ENCODE results near the gene MLXIPL. TPM values are rescaled to one million over a fixed set of nuclear protein-coding genes. Genes with fewer than 3 reads are reported as not detected.
"Not testable (repeated sequence)": the region's sequence is repeated elsewhere in the genome, so short reads cannot be mapped to it uniquely, and the experiment has no call there.

Gene MLXIPL
- total RNA-seq, 2 experiments from 2014 or later, result not detected

DNA sequence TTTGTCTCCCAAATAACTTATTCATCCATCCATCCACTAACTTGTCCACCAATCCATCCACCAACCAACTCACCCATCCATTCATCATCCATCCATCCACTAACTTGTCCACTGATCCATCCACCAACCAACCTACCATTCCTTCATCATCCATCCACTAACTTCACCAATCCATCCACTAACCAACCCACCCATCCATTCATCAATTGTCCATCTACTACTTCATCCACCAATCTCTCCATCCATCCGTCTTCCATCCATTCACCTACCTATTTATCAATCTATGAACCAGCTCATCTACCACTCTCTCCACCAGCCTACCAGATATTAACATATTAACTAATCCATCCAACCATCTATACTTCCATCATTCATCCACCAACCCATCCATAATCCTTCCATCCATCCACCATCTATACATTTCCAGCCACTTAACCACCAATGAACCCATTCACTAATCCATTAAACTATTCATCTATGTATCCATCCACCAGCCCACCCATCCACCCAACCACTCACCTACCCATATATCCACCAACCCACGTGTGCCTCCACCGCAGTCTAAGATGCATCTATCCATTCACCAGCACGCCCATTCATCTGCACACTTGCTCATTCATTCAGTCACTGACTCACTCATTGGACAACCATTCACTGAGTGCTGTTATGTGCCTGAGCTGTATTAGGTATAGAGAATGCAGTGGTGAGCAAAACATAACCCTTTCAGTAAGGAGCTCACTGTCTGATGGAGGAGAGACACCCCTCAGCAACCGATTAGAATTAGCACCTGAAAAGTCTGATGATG is 26.1 kb downstream of the MLXIPL start:
- DNase-seq (no peak), ATAC-seq (no peak)
- H3K27me3 Mint-ChIP-seq, result peaks cover 5% of the 10 kb centered on the region
- CTCF ChIA-PET, result interaction anchor here (1.3 kb wide), 1 partner anchor 127 kb away, joined by 4 read pairs; no protein-coding TSS in a partner anchor
- no peak overlapping the region for H3K27ac Mint-ChIP-seq
- H3K4me3 Mint-ChIP-seq, result no peak overlapping the region
- H3K4me1 Mint-ChIP-seq, result no peaks in the 10 kb centered on the region
- H3K36me3 Mint-ChIP-seq, result no peaks in the 10 kb centered on the region
- H3K9me3 Mint-ChIP-seq (ENCODE audit: low read depth), result no peaks in the 10 kb centered on the region

DNA sequence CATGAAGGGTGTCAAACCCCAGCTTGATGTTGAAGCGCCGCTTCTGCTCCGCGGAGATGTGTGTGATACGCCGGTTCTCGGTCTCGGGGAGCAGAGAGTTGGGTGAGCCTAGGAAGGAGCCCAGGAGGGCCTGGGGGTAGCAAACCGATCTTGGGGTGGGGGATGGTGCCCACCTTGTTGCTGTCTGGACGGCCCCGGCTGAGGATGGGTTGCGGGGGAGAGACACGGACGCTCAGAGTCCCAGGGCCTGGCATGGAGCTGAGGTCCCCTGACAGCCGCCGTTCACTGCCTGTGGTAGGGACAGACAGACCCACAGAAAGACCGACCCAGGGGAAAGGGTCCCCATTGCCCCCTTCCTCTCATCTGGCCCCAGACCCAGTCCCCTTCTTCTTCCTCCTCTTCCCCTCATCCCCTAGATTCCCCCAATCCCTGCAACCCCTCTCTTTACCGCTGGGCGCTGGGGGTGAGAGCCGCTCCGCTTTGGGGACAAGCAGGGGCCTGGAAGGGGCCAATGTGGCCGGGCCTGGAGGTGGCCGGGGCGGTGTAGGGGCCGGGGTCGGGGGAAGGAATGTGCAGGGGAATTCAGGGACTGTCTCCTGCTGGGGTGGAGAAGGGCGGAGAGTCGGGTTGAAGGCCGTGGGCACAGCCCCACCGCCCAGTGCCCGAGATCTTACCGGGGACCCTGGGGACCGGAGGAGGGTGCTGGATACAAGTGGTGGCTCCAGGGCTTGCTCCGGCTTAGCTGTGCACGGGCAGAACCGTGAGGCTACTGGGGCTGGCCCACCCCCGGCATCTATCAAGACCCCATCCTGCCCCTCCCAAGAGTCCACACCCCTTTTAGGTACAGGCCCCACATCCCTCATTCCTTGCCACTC is 27.9 kb downstream of the MLXIPL start:
- CTCF ChIA-PET, result interaction anchor here (2.5 kb wide), 1 partner anchor 11 kb away, joined by 12 read pairs; no protein-coding TSS in a partner anchor
- Mint-ChIP-seq H3K9me3 (ENCODE audit: low read depth) (no peaks in the 10 kb centered on the region), H3K4me1 (no peaks in the 10 kb centered on the region), H3K27me3 (peaks cover 5% of the 10 kb centered on the region), H3K36me3 (no peaks in the 10 kb centered on the region), H3K27ac (no peak overlapping the region), H3K4me3 (no peak overlapping the region)
- DNase-seq (no peak), ATAC-seq (no peak)

DNA sequence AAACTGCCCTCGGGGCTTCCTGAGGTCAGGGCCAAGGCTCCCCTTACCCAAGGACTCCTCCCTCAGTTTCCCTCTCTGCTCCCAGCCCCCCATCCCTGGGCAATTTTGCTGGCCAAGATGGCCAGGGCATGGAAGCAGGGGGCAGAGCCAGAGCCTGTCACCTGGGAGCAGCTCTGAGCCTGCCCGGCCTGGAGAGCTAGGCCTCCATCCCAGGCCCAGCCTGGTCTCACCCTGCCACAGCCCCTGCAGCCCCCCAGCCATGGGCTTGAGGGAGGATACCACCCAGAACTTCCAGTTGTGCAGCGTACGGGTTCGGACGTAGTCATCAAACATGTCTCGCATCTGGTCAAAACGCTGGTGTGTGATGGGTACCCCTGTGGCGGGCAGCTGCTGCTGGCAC is 29.0 kb downstream of the MLXIPL start:
- peaks cover 5% of the 10 kb centered on the region for H3K27me3 Mint-ChIP-seq
- DNase-seq, result no peak
- H3K9me3 Mint-ChIP-seq (ENCODE audit: low read depth), result no peaks in the 10 kb centered on the region
- H3K36me3 Mint-ChIP-seq, result no peaks in the 10 kb centered on the region
- no peak overlapping the region for H3K4me3 Mint-ChIP-seq
- CTCF ChIA-PET, result interaction anchor here (0.7 to 2.5 kb wide), 2 partner anchors 10 to 12 kb away, joined by 3 to 12 read pairs; no protein-coding TSS in a partner anchor
- no peaks in the 10 kb centered on the region for H3K4me1 Mint-ChIP-seq
- no peak overlapping the region for H3K27ac Mint-ChIP-seq
- ATAC-seq, result no peak

DNA sequence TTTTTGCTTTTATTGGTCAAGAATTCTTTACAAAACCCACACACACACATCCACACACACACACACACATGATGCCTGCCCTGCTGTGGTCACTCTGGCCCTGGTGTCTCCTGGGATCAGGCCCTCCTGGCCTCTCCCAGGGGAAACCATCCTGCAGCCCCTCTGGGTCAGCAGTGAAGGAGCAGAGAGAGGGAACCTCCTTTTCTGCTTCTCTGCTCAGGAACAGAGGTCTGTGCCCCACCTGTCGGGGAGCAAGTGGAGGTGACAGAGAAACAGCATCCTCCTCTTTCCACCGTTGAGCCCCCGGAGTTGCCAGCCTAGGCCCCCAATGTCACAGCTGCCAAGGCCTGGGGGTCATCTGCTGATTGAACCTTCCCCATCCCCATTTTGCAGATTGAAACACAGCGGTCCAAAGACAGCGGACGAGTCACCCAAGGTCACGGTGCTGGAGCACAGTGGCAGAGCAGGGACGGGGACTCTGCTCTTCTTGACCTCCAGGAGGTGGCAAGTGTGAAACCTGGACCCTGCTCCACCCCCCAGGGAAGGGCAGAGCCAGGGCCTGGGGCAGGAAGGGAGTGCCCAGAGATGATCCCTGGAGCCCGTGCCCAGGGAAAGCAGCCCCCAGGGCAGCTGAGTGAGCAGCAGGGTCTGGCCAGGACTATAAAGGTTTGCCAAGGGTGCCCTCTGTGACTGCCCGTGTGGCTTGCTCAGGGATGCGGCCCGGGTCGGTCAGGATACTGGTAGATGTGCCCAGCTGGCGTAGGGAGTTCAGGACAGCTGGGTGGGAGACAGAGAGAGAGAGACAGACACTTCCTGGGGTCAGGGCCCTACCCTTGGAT is 30.9 kb downstream of the MLXIPL start:
- H3K4me3 Mint-ChIP-seq, result no peak overlapping the region
- no peak for ATAC-seq
- H3K4me1 Mint-ChIP-seq, result no peaks in the 10 kb centered on the region
- no peak overlapping the region for H3K27ac Mint-ChIP-seq
- H3K36me3 Mint-ChIP-seq, result no peaks in the 10 kb centered on the region
- peaks cover 5% of the 10 kb centered on the region for H3K27me3 Mint-ChIP-seq
- DNase-seq, result no peak
- CTCF ChIA-PET, result interaction anchor here (1.5 kb wide), 1 partner anchor 14 kb away, joined by 4 read pairs; no protein-coding TSS in a partner anchor
- no peaks in the 10 kb centered on the region for H3K9me3 Mint-ChIP-seq (ENCODE audit: low read depth)

DNA sequence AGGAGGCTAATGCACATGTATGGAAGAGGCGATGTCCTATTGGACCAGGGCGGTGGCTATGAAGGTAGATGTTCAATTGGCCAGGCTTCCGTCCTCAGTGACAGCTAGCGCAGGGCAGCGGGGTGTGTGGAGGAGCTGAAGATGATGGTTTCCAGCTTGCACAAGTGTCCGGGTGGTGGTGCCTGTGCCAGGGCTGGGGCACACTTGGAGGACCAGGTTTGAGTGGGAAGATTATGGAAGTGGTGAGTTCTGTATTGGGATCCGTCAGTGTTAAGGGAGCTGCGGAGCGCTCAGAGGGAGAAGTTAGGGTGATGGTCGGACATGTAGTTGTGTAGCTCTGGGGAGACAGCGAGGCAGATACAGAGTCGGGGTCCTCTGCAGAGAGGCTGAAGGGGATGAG is 37.4 kb downstream of the MLXIPL start:
- no peaks in the 10 kb centered on the region for H3K27me3 Mint-ChIP-seq
- no peaks in the 10 kb centered on the region for H3K36me3 Mint-ChIP-seq
- H3K27ac Mint-ChIP-seq, result no peak overlapping the region
- ATAC-seq, result no peak
- no peak overlapping the region for H3K4me3 Mint-ChIP-seq
- H3K4me1 Mint-ChIP-seq, result peaks cover 9% of the 10 kb centered on the region
- CTCF ChIA-PET, result interaction anchor here (0.7 to 2.0 kb wide), 8 partner anchors 9 to 148 kb away, joined by 3 to 8 read pairs (median 4); partner anchors contain the start of gene TBL2
- DNase-seq, result no peak
- H3K9me3 Mint-ChIP-seq (ENCODE audit: low read depth), result no peaks in the 10 kb centered on the region

DNA sequence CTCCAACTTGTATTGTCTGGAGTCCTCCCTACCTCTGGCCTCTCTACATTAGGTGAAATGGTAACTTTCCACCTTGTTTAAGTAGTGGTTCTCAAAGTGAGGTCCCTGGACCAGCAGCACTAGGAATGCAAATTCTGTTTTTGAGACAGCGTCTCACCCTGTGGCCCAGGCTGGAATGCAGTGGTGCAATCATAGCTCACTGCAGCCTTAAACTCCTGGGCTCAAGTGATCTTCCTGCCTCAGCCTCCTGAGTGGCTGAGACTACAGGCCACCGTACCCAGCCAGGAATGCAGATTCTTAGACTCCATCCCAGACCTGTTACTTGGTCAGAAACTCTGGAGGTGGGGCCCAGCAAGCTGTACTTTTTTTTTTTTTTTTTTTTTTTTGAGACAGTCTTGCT is 39.1 kb downstream of the MLXIPL start:
- Mint-ChIP-seq H3K36me3 (no peaks in the 10 kb centered on the region), H3K9me3 (ENCODE audit: low read depth) (no peaks in the 10 kb centered on the region), H3K4me3 (no peak overlapping the region), H3K27me3 (no peaks in the 10 kb centered on the region), H3K27ac (no peak overlapping the region), H3K4me1 (peaks cover 15% of the 10 kb centered on the region)
- no peak for ATAC-seq
- DNase-seq, result no peak
- CTCF ChIA-PET, result interaction anchor here (0.6 to 1.9 kb wide), 4 partner anchors 10 to 65 kb away, joined by 3 to 8 read pairs (median 4); no protein-coding TSS in a partner anchor

DNA sequence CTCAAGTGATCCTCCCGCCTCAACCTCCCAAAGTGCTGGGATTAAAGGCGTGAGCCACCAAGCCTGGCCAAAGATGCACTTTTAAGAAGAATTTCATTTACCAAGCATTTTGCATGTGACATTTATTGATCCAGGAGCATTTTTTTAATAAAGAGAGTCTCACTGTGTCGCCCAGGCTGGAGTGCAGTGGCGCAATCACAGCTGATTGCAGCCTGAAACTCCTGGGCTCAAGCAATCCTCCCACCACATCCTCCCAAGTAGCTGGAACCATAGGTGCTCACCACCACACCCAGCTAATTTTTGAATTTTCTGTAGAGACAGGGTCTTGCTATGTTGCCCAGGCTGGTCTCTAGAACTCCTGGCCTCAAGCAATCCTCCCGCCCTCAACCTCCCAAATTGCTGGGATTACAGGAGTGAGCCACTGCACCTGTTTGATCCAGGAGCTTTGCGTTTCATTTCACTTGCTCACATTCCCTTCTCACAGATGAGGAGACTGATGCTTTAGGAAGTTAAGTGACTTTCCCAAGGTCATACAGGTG is 41.6 kb downstream of the MLXIPL start:
- ATAC-seq (no peak), DNase-seq (no peak)
- no peaks in the 10 kb centered on the region for H3K27me3 Mint-ChIP-seq
- H3K36me3 Mint-ChIP-seq, result peaks cover 1% of the 10 kb centered on the region
- H3K4me1 Mint-ChIP-seq, result peaks cover 22% of the 10 kb centered on the region
- H3K27ac Mint-ChIP-seq, result no peak overlapping the region
- no peaks in the 10 kb centered on the region for H3K9me3 Mint-ChIP-seq (ENCODE audit: low read depth)
- no peak overlapping the region for H3K4me3 Mint-ChIP-seq
- CTCF ChIA-PET, result interaction anchor here (1.0 kb wide), 1 partner anchor 60 kb away, joined by 4 read pairs; the partner anchor contains the start of gene BAZ1B

DNA sequence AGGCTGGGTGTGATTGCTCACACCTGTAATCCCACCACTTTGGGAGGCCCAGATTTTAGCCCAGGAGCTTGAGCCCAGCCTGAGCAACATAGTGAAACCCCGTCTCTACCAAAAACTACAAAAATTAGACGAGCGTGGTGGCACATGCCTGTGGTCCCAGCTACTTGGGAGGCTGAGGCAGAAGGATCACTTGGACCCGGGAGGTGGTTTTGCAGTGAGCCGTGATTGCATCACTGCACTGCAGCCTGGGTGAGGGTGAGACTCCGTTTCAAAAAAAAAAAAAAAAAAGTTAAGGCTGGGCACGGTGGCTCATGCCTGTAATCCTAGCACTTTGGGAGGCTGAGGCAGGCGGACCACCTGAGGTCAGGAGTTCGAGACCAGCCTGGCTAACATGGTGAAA is 43.3 kb downstream of the MLXIPL start:
- peaks cover 33% of the 10 kb centered on the region for H3K4me1 Mint-ChIP-seq
- H3K36me3 Mint-ChIP-seq; H3K4me3 Mint-ChIP-seq; DNase-seq; H3K27ac Mint-ChIP-seq; ATAC-seq; CTCF ChIA-PET; H3K9me3 Mint-ChIP-seq (ENCODE audit: low read depth); H3K27me3 Mint-ChIP-seq: not testable (repeated sequence)

DNA sequence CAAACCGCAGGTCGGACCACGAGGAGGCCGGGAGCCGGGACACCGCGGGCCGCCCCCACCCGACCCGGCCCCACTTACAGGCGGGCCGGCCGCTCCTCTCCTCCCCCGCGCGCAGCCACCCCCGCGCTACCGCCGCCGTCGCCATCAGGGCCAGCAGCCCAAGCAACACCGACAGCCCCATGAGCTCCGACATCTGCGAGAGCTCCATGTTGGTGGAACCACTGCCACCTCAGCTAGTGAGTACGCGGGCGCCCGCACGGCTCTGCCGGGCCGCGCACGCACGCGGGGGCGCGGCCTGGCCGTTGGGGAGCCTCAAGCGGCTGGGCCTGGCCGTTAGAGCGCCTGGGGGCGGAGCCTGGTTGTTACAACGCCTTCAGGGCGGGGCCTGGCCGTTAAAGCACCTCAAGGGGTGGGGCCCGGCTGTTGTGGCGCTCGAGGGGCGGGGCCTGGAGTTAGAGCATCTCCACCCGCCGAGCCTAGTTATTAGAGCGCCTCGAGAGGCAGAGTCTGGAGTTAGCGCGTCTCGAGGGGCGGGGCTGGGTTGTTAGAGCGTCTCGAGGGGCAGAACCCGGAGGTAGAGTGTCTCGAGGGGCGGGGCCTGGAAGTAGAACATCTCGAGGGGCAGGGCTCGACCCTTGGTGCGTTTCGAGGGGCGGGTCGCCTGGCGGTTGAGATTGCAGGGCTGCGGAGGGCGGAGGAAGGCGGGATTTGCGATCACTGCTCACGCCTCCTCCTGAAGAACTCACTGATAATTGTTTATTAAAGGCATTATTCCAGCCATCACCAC is 45.8 kb downstream of the MLXIPL start, which contains the start of gene TBL2:
TSS of gene TBL2 (minus strand) at position 238 of the 787 bp plus-strand sequence. CDS start at position 208, 30 bp downstream.
- peak within 1 kb of the TSS; percentile 95 for H3K27ac Mint-ChIP-seq
- ATAC-seq, result peak; percentile 93

DNA sequence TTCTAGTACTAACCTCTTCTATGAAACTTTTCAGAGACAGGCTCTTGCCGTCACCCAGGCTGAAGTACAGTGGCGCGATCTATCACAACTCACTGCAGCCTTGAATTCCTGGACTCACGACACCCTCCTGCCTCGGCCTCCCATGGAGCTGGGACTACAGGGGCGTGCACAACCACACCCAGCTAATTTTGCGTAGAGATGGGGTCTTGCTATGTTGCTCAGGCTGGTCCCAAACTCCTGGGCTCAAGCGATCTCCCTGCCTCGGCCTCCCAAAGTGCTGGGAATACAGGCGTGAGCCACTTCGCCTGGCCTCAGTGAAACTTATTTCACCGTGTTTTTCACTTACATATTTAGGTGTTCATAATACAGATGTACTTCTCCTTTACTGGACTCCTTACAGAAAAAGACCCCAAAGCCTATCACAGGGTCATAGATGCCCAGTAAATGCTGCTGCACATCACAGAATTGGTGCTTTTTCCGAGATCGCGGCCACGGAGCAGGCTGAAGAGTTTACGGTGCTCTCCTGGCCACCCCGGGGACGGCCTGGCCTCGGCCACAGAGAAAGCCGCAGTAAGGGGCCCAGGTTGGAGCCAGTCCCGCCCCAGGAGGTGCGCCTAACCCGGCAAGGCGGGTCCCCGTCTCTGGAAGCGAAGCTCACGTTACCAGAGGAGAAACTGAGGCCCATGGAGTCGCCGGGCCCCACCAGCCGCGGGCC is 46.5 kb downstream of the MLXIPL start:
- Mint-ChIP-seq H3K9me3 (ENCODE audit: low read depth) (no peaks in the 10 kb centered on the region), H3K27me3 (no peaks in the 10 kb centered on the region), H3K4me1 (peaks cover 33% of the 10 kb centered on the region), H3K36me3 (peaks cover 12% of the 10 kb centered on the region), H3K4me3 (peak overlapping the region; percentile 82), H3K27ac (peak overlapping the region; percentile 94)
- ATAC-seq (peak; percentile 2), DNase-seq (no peak)
- CTCF ChIA-PET, result interaction anchor here (0.8 to 3.4 kb wide), 9 partner anchors 8 to 157 kb away, joined by 3 to 17 read pairs (median 5); partner anchors contain the start of gene BAZ1B

More for the DNA sequence above, 45.8 kb downstream of the MLXIPL start, which contains the start of gene TBL2:
- peaks cover 33% of the 10 kb centered on the region for H3K4me1 Mint-ChIP-seq
- H3K27me3 Mint-ChIP-seq, result no peaks in the 10 kb centered on the region
- CTCF ChIA-PET, result interaction anchor here (0.8 to 3.4 kb wide), 9 partner anchors 8 to 156 kb away, joined by 3 to 17 read pairs (median 5); partner anchors contain the start of gene BAZ1B
- peak; percentile 99 for DNase-seq
- no peaks in the 10 kb centered on the region for H3K9me3 Mint-ChIP-seq (ENCODE audit: low read depth)
- H3K36me3 Mint-ChIP-seq, result peaks cover 9% of the 10 kb centered on the region
- H3K4me3 Mint-ChIP-seq, result peak within 1 kb of the TSS; percentile 82

DNA sequence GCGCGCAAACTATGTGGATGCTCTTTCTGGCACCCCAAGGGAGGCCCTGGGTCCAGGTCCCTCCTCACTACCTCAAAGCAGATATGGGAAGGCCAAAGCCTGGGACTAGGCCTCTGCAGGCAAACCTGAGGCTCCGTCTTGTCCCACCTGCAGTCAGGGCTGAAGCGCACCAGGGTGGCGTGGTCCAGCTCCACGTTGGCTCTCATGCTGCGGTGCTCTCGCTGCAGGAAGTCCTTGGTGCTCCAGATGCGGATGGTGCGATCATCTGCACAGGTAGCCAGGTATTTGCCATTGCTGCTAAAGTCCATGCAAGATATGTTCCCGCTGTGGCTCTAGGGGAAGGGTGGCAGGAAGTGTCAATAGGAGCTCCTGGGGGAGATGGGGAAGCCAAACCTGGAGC is 50.5 kb downstream of the MLXIPL start:
- Mint-ChIP-seq H3K27ac (no peak overlapping the region), H3K36me3 (peaks cover 40% of the 10 kb centered on the region), H3K4me3 (no peak overlapping the region), H3K9me3 (ENCODE audit: low read depth) (no peaks in the 10 kb centered on the region), H3K27me3 (no peaks in the 10 kb centered on the region), H3K4me1 (peaks cover 15% of the 10 kb centered on the region)
- DNase-seq, result no peak
- CTCF ChIA-PET, result no interaction called here
- ATAC-seq, result no peak
